AG04450 (cell line): Measurements from ENCODE around the gene GRB10. TPM values are rescaled to one million over a fixed set of nuclear protein-coding genes. Genes with fewer than 3 reads are reported as not detected.

Experiments
- CTCF ChIA-PET: fragments of 300-600, 350-600 bp; formaldehyde crosslinking; extraction: SDS; loops from one replicate; lab custom pipeline; 2022; ENCODE audit warnings: antibody characterized with exemption, inconsistent platforms; lab: Charles Lee
- POLR2A ChIA-PET: fragments of 350-600 bp; formaldehyde crosslinking; extraction: SDS; loops from one replicate; lab custom pipeline; 2021; ENCODE audit warnings: antibody characterized with exemption, inconsistent platforms; lab: Yijun Ruan, JAX
- DNase-seq: peaks from one replicate; pipeline ENCODE4 v3.0.0-alpha.2; 2011; ENCODE audit warnings: low read depth, low spot score
- H3K27ac ChIP-seq: one replicate; pipeline ENCODE4 v1.5.1; 2012; ENCODE audit warnings: low read depth, low read length, control low read depth
- H3K27me3 ChIP-seq: one replicate; pipeline ENCODE4 v1.6.0; 2012; ENCODE audit warnings: low read length; ENCODE audit not compliant: control insufficient read depth, insufficient read depth
- H3K4me3 ChIP-seq: 2 replicates; pipeline ENCODE4 v1.5.1; 2011; ENCODE audit warnings: mild to moderate bottlenecking, low read depth, low read length, control low read depth
- H3K9me3 ChIP-seq: 2 replicates; pipeline ENCODE4 v1.5.1; 2012; ENCODE audit warnings: low read length; ENCODE audit not compliant: control insufficient read depth, insufficient read depth
- CTCF ChIP-seq: IDR thresholded peaks from 2 replicates; pipeline ENCODE4 v1.5.1; 2011; ENCODE audit warnings: low read depth, low read length, control low read depth, inconsistent platforms
- polyA plus RNA-seq: library from polyadenylated mRNA; depleted of rRNA; stranded (reverse); fragments of >200 nt; gene quantifications from 2 replicates; pipeline ENCODE4 v1.2.3, GENCODE V29; 2011

GRB10 gene
- polyA plus RNA-seq, 1 experiment: 8.0 TPM

GRCh38 chr7:50710441-50711154 is 72.1 kb downstream of the GRB10 start:
- Histone ChIP-seq H3K9me3 (no peaks in the 10 kb centered on the region), H3K27ac (no peak overlapping the region), H3K27me3 (no peaks in the 10 kb centered on the region), H3K4me3 (no peak overlapping the region)
- CTCF ChIA-PET: no interaction called here
- POLR2A ChIA-PET: no interaction called here
- DNase-seq: no peak
- no peak for TF ChIP-seq CTCF

- TF ChIP-seq CTCF: no peak
- Histone ChIP-seq H3K4me3 (no peak overlapping the region), H3K27me3 (no peaks in the 10 kb centered on the region), H3K9me3 (no peaks in the 10 kb centered on the region), H3K27ac (no peak overlapping the region)
- POLR2A ChIA-PET: no interaction called here
- no peak for DNase-seq
- CTCF ChIA-PET: no interaction called here
Observed at GRCh38 chr7:50709151-50709550, 73.5 kb downstream of the GRB10 start.

- TF ChIP-seq CTCF: no peak
- H3K27me3 ChIP-seq: no peaks in the 10 kb centered on the region
- H3K4me3 ChIP-seq: no peak overlapping the region
- ChIA-PET CTCF (no interaction called here), POLR2A (no interaction called here)
- no peak for DNase-seq
- no peaks in the 10 kb centered on the region for H3K9me3 ChIP-seq
- no peak overlapping the region for H3K27ac ChIP-seq
Observed at GRCh38 chr7:50707236-50708006, 75.3 kb downstream of the GRB10 start.

GRCh38 chr7:50706469-50706937 is 76.2 kb downstream of the GRB10 start:
- Histone ChIP-seq H3K4me3 (no peak overlapping the region), H3K9me3 (no peaks in the 10 kb centered on the region), H3K27ac (no peak overlapping the region), H3K27me3 (no peaks in the 10 kb centered on the region)
- DNase-seq: no peak
- ChIA-PET CTCF (no interaction called here), POLR2A (no interaction called here)
- no peak for TF ChIP-seq CTCF

- CTCF ChIA-PET: interaction anchor here (0.9 kb wide), 1 partner anchor 456 kb away, joined by 5 read pairs; no protein-coding TSS in a partner anchor
- no peak overlapping the region for H3K27ac ChIP-seq
- TF ChIP-seq CTCF: no peak
- H3K4me3 ChIP-seq: no peak overlapping the region
- no peaks in the 10 kb centered on the region for H3K9me3 ChIP-seq
- no peak for DNase-seq
- H3K27me3 ChIP-seq: no peaks in the 10 kb centered on the region
- POLR2A ChIA-PET: no interaction called here
Observed at GRCh38 chr7:50704844-50705243, 77.9 kb downstream of the GRB10 start.
